ENCODE measurements around the gene CAMK1G.
A peak's percentile ranks its signal among the peaks of the same experiment; 100 is the strongest.

The CAMK1G gene

GRCh38 chr1:209616366-209617046 lies 33.0 kb downstream of the CAMK1G start:
- no peak overlapping the region for H3K4me3 ChIP-seq (ENCODE audit: low read depth, low read length)
- DNase-seq (ENCODE audit: low read depth), result no peak

DNA sequence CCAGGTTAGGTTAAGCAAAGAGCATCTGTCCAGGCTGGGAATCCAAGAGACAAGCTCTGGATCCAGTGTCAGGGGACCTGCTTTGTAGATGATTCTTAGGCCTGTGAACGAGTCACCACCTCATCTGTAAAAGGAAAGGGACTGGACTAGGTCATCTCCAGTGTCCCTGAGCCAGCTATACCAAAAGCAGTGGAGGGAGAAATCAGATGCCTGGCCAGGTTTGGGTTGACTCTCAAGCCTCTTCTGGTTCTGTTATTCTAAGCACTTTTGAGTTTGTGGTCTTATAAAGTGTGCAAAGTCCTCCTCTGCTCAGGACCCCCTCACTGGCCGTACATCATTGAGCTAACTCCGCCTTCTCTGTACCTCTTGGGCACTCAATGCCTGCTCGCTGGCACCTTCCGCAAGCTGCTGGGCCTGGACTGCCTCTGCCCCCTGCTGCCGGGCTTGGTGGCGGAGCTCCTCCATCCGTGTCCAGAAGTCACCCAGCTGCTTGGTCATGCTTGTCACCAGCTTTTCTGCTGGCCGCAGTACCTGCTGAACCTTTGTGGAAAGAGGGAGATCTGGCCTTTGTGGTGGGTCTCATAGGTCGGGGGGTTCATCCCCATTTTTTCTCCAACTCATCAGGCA lies 33.6 kb downstream of the CAMK1G start:
- H3K4me3 ChIP-seq (ENCODE audit: low read depth, low read length), result no peak overlapping the region
- DNase-seq (ENCODE audit: low read depth), result no peak

- no peak for DNase-seq (ENCODE audit: low read depth)
Measured at GRCh38 chr1:209617755-209618154, 34.2 kb downstream of the CAMK1G start.

DNA sequence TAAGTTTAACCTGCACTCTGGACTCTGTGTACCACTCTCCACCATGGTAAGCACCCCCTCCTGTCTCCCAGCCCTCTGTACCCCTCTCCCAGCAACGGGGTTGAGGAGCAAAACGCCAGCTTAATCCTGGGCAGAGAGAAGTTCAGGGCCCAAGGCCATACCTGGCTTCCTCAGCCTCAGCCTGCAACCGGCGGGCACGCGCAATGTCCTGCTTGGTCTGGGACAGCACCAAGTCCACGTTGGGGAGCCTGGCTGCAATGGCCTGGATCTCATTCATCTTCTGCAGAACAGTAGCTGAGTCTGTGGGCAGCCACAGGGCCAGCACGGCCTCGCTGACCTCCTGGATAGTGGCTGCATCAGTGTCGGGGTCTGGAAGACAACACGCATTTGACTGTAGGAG lies 34.8 kb downstream of the CAMK1G start:
- no peak overlapping the region for H3K4me3 ChIP-seq (ENCODE audit: low read depth, low read length)
- DNase-seq (ENCODE audit: low read depth), result no peak

More at GRCh38 chr1:209617755-209618154, 34.2 kb downstream of the CAMK1G start:
- H3K4me3 ChIP-seq (ENCODE audit: low read depth, low read length), result no peak overlapping the region

DNA sequence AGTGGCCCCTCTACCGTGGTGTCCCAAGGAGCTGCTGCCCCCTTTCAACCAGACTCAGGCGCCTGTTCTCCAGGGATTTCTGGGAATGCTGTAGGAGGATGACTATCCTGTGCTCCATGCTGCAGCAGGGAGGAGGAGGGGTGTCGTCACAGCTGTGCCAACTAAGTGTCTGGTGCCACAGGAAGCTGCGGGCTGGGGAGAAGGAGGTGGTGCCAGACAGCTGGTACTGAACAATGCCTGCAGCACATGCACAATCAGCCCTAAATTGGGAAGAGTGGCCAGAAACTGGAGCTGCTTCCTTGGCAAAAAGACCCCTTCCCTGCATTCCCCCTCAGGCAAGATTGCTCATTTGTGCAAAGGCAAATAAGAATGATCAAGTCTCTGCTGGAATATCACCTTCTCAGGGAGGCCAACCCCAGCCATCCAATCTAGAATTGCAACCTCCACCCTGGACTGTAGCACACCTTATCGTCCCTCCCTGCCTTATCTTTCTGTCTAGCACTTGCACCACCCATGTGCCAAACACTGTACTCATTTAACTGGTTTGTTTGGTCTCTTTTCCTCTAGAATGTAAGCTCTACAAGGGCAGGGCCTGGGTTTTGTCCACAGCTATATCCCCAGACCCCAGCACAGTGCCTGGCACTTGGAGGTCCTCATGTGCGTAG lies 35.4 kb downstream of the CAMK1G start:
- DNase-seq (ENCODE audit: low read depth), result peak; percentile 19

GRCh38 chr1:209619696-209620486 lies 36.4 kb downstream of the CAMK1G start:
- DNase-seq (ENCODE audit: low read depth), result no peak
- H3K4me3 ChIP-seq (ENCODE audit: low read depth, low read length), result no peak overlapping the region

More for the DNA sequence above, 35.4 kb downstream of the CAMK1G start:
- H3K4me3 ChIP-seq (ENCODE audit: low read depth, low read length), result no peak overlapping the region

DNA sequence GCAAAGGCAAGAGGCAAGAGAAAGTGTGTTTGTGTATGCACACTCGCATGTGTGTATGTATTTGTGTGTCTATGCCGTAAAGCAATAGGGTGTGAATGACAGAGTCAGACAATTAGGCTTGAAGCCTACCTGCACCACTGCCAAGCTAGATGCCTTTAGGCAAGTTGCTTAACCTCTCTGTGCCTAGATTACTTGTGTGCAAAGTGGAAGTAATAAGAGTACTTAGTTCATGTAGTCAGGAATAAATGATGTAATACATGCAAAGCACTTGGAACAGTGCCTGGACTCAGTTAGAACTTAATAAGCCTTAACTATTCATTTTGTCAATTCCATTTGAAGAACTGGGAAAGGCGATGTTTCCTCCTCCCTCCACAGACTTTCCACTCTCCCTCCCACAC lies 37.0 kb downstream of the CAMK1G start:
- peak; percentile 28 for DNase-seq (ENCODE audit: low read depth)
- no peak overlapping the region for H3K4me3 ChIP-seq (ENCODE audit: low read depth, low read length)

GRCh38 chr1:209621286-209621685 lies 37.8 kb downstream of the CAMK1G start:
- no peak for DNase-seq (ENCODE audit: low read depth)

DNA sequence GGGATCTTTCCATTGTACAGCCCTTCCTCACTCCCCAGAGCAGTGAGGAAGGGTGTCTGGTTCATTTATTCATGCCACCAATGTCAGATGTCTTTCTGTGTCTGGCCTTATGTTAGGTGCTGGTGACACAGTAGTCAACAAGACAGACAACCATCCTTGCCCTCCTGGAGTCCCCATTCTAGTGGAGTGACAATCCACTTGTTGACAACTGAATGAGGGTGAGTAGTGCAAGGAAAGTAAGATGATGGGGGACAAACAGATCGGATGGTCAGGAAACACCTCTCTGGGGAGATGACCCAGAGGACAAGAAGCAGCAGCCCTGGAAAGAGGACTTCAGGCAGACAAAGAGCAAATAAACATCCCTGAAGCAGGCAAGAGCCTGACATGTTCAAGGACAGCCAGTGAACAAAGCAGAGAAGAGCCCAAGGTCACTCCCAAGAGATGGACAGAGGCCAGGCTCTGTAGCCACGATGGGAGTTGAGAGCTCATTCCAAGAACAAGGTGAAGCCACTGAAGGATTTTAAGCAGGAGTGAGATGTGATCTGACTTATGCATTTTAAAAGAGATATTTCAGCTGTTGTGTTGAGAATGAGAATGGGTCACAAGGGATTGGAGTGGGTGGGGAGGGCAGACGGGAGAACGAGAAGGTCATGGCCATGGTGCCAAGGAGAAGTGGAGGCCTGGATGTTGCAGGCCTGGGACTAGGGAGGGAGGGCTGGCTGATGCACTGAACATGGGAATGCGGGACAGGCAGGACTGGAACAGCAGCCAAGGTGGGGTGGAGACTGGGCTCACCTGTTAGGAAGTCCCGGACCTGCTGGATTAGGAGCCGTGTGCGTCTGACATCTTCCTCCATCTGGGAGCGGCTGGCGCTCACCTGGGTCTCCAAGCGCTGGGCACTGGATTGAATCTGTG lies 38.5 kb downstream of the CAMK1G start:
- no peak overlapping the region for H3K4me3 ChIP-seq (ENCODE audit: low read depth, low read length)
- no peak for DNase-seq (ENCODE audit: low read depth)

More at GRCh38 chr1:209621286-209621685, 37.8 kb downstream of the CAMK1G start:
- no peak overlapping the region for H3K4me3 ChIP-seq (ENCODE audit: low read depth, low read length)

DNA sequence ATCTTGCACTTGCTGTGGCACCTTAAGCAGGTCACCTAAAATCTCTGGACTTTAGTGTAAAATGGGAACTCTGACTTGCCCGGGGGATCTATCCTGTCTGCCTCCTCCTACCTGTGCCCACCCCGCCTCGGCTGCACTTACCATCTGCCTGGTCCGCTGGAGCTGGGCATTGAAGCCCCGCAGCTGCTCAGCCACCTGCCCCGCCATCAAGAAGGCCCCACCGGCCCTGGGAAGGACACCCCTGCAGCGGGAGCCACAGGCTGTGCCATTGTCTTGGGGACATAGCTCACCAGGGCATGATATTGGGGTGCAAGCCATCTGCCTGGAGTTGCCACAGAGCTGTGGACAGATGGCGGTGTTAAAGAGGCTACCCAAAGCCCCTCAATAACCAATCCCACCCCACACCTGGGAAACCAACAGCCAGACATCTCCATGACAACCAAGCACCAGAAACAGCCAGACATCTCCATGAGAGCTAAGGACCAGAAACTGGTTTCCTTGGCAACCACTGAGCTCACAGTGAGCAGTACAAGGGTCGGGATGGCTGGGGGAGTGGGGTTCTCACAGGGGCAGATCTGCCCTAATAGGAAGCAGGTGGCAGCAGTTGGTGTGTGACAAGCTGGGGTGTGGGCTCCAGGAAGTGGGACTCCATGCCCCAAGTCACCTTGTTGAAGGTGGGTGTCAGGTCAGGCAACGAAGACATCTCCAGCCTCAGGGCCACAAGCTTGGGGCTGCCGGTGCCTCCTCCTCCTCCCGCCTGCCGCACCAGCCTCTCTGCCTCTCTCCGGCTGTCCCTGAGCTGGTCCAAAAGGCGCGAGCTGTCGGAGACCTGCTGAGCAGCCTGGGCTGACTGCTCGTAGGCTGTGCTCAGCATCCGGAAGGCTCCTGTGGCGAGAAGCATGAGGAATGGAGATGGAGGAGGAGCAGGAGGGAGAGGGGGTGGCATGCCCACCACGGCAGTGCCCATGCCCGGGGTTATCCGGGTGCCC lies 39.6 kb downstream of the CAMK1G start:
- H3K4me3 ChIP-seq (ENCODE audit: low read depth, low read length), result no peak overlapping the region
- DNase-seq (ENCODE audit: low read depth), result no peak

GRCh38 chr1:209624558-209625549 lies 41.3 kb downstream of the CAMK1G start:
- no peak overlapping the region for H3K4me3 ChIP-seq (ENCODE audit: low read depth, low read length)
- DNase-seq (ENCODE audit: low read depth), result no peak

DNA sequence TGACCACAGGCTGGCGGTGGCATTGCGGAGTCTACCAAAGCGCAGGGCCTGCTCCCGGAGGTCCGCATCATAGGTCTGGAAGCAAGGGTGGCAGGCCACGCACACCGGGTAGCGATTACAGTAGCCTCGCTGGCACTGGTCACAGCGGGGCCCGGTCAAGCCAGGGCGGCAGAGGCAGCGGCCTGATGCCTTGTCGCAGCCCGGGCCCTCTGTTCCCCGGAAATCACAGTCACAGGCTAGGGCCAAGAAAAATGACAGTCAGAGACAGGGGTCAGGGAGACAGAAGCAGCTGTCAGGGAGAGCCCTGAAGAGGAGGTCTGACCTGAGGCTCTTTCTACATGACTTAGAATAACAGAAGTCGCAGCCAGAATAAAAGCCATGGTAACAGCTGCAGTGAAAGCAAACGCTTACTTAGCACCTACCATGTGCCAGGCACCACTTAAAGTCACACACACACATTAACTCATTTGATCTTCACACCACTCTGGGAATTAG lies 42.3 kb downstream of the CAMK1G start:
- no peak overlapping the region for H3K4me3 ChIP-seq (ENCODE audit: low read depth, low read length)
- DNase-seq (ENCODE audit: low read depth), result no peak

DNA sequence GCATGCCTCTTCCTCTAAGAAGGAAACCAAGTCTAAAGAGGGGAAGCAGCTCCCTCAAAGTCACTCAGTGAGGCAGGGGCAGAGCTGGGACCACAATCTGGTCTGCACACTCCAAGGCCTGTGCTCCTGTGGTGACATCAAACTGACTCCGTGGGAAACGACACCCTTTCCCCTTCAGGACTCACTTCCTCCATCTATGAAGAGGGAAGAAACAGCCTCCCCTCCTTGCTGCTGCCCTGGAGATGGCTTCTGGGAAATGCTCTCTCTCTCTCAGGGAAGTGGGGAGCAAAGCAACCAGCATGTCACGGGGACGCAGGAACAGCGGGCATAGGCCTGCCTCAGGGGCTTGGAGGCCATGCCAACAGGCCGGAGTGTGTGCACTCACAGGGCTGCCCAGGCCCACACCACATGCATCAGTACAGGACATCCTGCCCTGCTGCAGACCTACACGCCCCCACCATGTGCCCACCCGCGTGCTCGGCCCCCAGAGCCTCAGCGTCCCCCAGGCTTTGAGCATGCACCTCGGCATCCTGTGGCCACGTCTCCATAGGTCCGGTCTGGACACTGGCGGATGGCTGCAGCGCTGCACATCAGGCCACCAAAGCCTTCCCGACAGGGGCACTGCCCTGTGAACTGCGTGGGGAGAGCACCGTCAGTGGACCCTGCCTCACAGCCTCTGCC lies 43.0 kb downstream of the CAMK1G start:
- DNase-seq (ENCODE audit: low read depth), result no peak
- H3K4me3 ChIP-seq (ENCODE audit: low read depth, low read length), result no peak overlapping the region

- no peak for DNase-seq (ENCODE audit: low read depth)
- no peak overlapping the region for H3K4me3 ChIP-seq (ENCODE audit: low read depth, low read length)
Measured at GRCh38 chr1:209627027-209627731, 43.7 kb downstream of the CAMK1G start.

DNA sequence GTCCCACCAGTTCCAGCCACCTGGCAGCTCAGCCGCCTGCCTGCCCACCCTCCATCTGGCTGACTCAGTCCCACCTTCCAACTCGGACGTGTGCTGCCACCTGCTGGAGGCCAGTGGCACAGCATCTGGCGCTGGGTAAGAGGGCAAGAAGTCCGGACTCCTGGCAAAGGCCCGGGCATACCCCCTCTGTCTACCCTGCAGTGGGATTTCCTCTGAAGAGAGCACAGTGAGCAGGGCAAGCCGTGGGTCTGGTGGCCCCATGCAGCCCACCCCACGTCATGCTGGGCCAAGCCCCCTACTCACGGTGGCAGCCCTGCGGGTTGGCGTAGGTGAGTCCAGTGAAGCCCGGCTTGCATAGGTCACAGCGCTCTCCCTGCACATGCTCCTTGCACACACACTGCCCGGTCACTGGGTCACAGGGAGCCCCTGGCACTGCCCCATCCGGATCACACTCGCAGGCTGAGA lies 44.2 kb downstream of the CAMK1G start:
- no peak overlapping the region for H3K4me3 ChIP-seq (ENCODE audit: low read depth, low read length)
- DNase-seq (ENCODE audit: low read depth), result no peak
